ENCODE results near the gene ANKMY2. TPM values are rescaled to one million over a fixed set of nuclear protein-coding genes. Genes with fewer than 3 reads are reported as not detected.

ANKMY2 gene
- 10 to 100 TPM; 19.5 to 25.8 (median 22.8) TPM for total RNA-seq
- long read RNA-seq, donor 1, transcript ANKMY2-201 (10 exons, 2,555 nt), result major isoform, 20 of 22 reads
- long read RNA-seq, donor 1, partial matches to known transcripts, result 0 of 22 reads
- long read RNA-seq, donor 1, other reads (novel, unspliced or antisense), result 2 of 22 reads
- long read RNA-seq, donor 2, transcript ANKMY2-201 (10 exons, 2,555 nt), result major isoform, 7 of 11 reads
- long read RNA-seq, donor 2, partial matches to known transcripts, result 2 of 11 reads
- long read RNA-seq, donor 2, other reads (novel, unspliced or antisense), result 2 of 11 reads

DNA sequence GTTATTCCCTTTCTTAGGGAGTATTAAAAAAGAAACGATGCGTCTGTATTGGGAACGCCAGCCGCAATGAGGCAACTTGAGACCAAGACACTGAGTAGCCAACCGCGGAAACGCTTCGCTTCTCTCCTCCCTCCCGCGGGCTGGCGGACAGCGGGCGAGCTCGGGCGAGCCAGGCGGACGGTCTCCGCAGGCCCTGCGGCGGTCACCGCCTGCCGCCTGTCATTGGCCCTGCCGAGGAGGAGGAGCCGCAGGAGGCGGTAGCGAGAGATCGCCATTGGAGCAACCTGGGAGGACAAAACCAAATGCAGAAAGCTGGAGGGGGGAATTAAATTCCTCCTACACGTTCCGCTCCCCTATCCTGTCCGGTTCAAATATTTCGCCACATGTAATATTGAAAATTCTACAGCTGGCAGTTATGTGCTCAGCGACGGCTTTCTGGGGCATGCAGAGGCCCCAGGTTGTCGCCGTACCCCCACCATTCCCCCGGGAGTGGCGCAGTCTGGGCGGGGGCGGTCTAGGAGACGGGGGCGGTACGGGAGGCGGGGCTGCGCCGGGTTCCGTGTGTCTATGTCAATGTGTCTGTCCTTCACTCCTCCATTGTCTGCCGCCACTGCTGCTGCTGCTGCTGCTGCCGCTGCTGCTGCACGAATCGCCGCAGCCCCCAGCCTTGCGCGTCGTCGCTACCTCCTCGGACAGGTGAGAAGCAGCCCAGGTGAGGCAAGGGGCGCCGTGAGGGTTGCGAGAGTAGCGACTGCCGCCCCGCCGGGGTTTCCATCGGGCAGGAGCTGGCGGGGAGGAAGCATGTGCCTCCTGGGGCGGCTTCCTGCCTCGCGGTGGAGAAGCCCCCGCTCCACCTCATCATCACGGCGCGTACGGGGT lies at the start of gene ANKMY2, which contains the start of gene BZW2:
Gene ANKMY2 (minus strand): TSS at position 162 of the 879 bp plus-strand sequence. CDS start 181 bp downstream, outside the sequence.
Gene BZW2 (plus strand): TSS at position 589 of the 879 bp plus-strand sequence. CDS start 19,263 bp downstream, outside the sequence.
- no peaks in the 10 kb centered on the region for H3K9me3 ChIP-seq
- ATAC-seq (peak; percentile 94), DNase-seq (peak; percentile 96 to 98 (median 97))
- H3K36me3 ChIP-seq (ENCODE audit: low read depth), result no peaks in the 10 kb centered on the region
- intact Hi-C loops (cut with DNase I, micrococcal nuclease), result no loop called here
- peaks cover 23% of the 10 kb centered on the region for H3K4me1 ChIP-seq (ENCODE audit: low read depth)
- TF ChIP-seq, protein P1, sequence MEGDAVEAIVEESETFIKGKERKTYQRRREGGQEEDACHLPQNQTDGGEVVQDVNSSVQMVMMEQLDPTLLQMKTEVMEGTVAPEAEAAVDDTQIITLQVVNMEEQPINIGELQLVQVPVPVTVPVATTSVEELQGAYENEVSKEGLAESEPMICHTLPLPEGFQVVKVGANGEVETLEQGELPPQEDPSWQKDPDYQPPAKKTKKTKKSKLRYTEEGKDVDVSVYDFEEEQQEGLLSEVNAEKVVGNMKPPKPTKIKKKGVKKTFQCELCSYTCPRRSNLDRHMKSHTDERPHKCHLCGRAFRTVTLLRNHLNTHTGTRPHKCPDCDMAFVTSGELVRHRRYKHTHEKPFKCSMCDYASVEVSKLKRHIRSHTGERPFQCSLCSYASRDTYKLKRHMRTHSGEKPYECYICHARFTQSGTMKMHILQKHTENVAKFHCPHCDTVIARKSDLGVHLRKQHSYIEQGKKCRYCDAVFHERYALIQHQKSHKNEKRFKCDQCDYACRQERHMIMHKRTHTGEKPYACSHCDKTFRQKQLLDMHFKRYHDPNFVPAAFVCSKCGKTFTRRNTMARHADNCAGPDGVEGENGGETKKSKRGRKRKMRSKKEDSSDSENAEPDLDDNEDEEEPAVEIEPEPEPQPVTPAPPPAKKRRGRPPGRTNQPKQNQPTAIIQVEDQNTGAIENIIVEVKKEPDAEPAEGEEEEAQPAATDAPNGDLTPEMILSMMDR (IDR thresholded peaks at IDR 0.05), result no peak
- H3K4me3 ChIP-seq, result peak within 1 kb of the TSS; percentile 85

DNA sequence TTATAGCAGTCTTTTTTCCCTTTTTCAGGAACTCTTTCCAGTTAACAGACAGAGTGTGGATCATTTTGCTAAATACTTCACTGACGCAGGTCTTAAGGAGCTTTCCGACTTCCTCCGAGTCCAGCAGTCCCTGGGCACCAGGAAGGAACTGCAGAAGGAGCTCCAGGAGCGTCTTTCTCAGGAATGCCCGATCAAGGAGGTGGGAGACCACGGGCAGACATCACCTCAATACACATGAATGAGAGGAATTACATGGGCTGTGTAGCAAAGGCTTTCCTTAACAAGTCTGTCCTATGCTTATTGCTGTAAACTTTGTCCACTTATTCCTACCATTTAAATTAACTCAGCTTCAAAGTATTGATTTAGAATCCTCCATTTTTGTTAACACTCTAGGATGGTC lies 49.3 kb upstream of the ANKMY2 start:
- intact Hi-C loops (cut with DNase I, micrococcal nuclease), result no loop called here
- DNase-seq (no peak), ATAC-seq (no peak)
- TF ChIP-seq, protein P1 (IDR thresholded peaks at IDR 0.05), result no peak
- Histone ChIP-seq H3K9me3 (no peaks in the 10 kb centered on the region), H3K4me1 (ENCODE audit: low read depth) (no peaks in the 10 kb centered on the region), H3K4me3 (no peak overlapping the region), H3K36me3 (ENCODE audit: low read depth) (no peaks in the 10 kb centered on the region)

DNA sequence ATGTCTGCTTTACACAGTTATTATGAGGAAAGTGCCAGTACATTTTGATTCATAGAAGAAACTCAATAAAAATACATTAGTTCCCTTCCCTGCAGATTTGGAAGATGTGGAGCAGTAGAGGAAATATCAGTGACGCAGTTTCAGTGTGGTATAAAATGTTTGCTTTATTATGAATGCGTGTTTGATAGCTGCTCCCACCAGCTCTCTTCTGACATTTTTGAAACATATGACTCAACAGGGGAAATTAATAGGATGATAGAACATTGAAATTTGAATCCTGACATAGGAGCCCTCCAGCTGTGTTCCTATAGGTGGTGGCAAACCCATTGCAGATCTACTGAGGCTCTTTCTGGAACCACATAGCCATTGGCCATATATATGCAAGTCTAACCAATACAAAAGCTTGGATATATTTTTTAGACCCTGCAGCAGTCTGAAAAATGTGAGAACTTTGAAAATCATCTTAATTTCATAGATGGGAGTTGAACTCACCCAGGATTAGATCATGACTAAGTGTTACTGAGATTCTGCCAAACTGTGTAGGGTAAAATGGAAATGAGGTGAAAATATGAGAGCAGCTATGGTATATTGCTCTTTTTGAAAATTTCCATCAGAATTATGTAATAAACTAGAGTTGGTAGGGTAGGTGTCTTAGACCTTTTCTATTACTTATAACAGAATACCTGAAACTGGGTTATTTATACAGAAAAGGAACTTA lies 48.2 kb upstream of the ANKMY2 start:
- H3K4me3 ChIP-seq, result no peak overlapping the region
- intact Hi-C loops (cut with DNase I, micrococcal nuclease), result no loop called here
- H3K9me3 ChIP-seq, result no peaks in the 10 kb centered on the region
- TF ChIP-seq, protein P1 (IDR thresholded peaks at IDR 0.05), result no peak
- no peak for ATAC-seq
- H3K36me3 ChIP-seq (ENCODE audit: low read depth), result no peaks in the 10 kb centered on the region
- no peaks in the 10 kb centered on the region for H3K4me1 ChIP-seq (ENCODE audit: low read depth)
- no peak for DNase-seq

DNA sequence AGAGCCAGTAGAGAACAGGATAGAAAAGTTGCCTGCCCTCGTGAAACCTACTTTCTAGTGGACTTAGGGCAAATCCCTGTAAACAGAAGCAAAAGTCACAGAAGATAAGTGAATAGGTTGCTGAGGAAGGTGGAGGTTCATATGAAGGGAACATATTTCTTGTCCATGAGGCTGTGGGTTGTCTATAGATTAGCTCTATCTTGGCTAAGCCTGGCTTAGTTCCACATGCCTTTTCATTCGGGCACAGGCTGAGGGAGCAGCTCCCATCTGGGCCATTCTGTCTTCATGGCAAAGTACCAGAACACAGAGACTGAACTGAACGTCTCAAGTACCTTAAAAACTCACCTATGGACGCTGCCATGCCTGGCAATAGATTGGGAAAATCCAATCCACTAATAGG lies 45.7 kb upstream of the ANKMY2 start:
- DNase-seq (no peak), ATAC-seq (no peak)
- intact Hi-C loops (cut with DNase I, micrococcal nuclease), result no loop called here
- no peaks in the 10 kb centered on the region for H3K36me3 ChIP-seq (ENCODE audit: low read depth)
- TF ChIP-seq, protein P1 (IDR thresholded peaks at IDR 0.05), result no peak
- no peak overlapping the region for H3K4me3 ChIP-seq
- H3K9me3 ChIP-seq, result no peaks in the 10 kb centered on the region
- no peaks in the 10 kb centered on the region for H3K4me1 ChIP-seq (ENCODE audit: low read depth)

DNA sequence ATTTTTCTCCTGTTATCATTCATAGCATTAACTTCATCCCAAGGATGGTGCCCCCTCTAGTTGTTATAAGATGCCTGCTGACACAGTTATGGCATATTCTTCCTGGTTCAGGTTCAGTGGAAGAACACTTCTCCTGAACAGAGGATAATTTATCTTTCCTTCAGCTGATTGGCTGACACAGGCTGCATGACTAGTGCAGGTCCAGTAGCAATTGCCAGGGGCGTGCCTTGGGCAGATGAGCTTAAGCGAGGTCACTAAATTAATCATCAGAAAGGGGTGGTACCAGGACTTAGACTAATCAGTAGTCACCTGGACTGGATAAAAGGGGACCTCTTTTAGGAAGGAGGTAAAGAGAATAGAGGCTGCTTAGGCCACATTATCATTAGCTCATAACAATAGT lies 42.7 kb upstream of the ANKMY2 start:
- TF ChIP-seq, protein P1 (IDR thresholded peaks at IDR 0.05), result no peak
- no peak overlapping the region for H3K4me3 ChIP-seq
- no peaks in the 10 kb centered on the region for H3K4me1 ChIP-seq (ENCODE audit: low read depth)
- no peaks in the 10 kb centered on the region for H3K36me3 ChIP-seq (ENCODE audit: low read depth)
- DNase-seq, result no peak
- no peaks in the 10 kb centered on the region for H3K9me3 ChIP-seq
- intact Hi-C loops (cut with DNase I, micrococcal nuclease), result no loop called here
- peak; percentile 50 for ATAC-seq
